WTC11 (cell line): ENCODE results near the gene SLC28A1. TPM values are rescaled to one million over a fixed set of nuclear protein-coding genes. Genes with fewer than 3 reads are reported as not detected.

Experiments
- ATAC-seq: fragments of 200-7000 bp; cut with Tn5 transposase; 2 replicates; pipeline ENCODE4 v1.10.0; 2021; ENCODE audit warnings: mild to moderate bottlenecking, moderate library complexity
- CTCF ChIA-PET: fragments of 300-600 bp; sonication (Branson Sonifier 250); formaldehyde crosslinking; loops from one replicate; lab custom pipeline; 2021; ENCODE audit warnings: antibody characterized with exemption; lab: Charles Lee
- POLR2A ChIA-PET: fragments of 350-600 bp; sonication (Branson Sonifier 250); formaldehyde crosslinking; loops from one replicate; lab custom pipeline; 2021; ENCODE audit warnings: antibody characterized with exemption; lab: Charles Lee
- DNase-seq: peaks from one replicate; pipeline ENCODE4 v3.0.0; 2021; ENCODE audit warnings: low spot score
- H3K27ac Mint-ChIP-seq: 2 replicates; pipeline ENCODE4 v1.8.0; 2021; ENCODE audit warnings: mixed read lengths
- H3K27me3 Mint-ChIP-seq: 2 replicates; pipeline ENCODE4 v1.8.0; 2021; ENCODE audit warnings: low read depth, mild to moderate bottlenecking, moderate library complexity, mixed read lengths
- H3K36me3 Mint-ChIP-seq: 2 replicates; pipeline ENCODE4 v1.8.0; 2021; ENCODE audit warnings: mixed read lengths
- H3K4me1 Mint-ChIP-seq: 2 replicates; pipeline ENCODE4 v1.8.0; 2022; ENCODE audit warnings: mixed read lengths
- H3K4me3 Mint-ChIP-seq: 2 replicates; pipeline ENCODE4 v1.8.0; 2021; ENCODE audit warnings: mild to moderate bottlenecking, moderate library complexity, mixed read lengths
- H3K9me3 Mint-ChIP-seq: 2 replicates; pipeline ENCODE4 v1.8.0; 2021; ENCODE audit warnings: mixed read lengths
- CTCF ChIP-seq: fragments of 200-600 bp; IDR thresholded peaks from 2 replicates; pipeline ENCODE4 v1.8.0; 2022; ENCODE audit warnings: antibody characterized with exemption
- E2F1 ChIP-seq: sonication (generic); formaldehyde crosslinking; IDR thresholded peaks from 2 replicates; pipeline ENCODE4 v1.8.0; 2022; ENCODE audit warnings: mild to moderate bottlenecking, missing genetic modification reagents
- E2F5 ChIP-seq: sonication (generic); formaldehyde crosslinking; IDR thresholded peaks from 2 replicates; pipeline ENCODE4 v1.8.1; 2022; ENCODE audit warnings: mild to moderate bottlenecking, moderate library complexity, missing genetic modification reagents
- GTF2I ChIP-seq: fragments of 250-450 bp; sonication (Bioruptor Pico); conservative IDR thresholded peaks from 2 replicates; pipeline ENCODE4 v1.4.0; 2021; ENCODE audit warnings: mild to moderate bottlenecking
- IRF2 ChIP-seq: sonication (generic); formaldehyde crosslinking; IDR thresholded peaks from 2 replicates; pipeline ENCODE4 v1.8.0; 2022; ENCODE audit warnings: low read depth, missing genetic modification reagents, borderline replicate concordance
- NFE2L1 ChIP-seq: sonication (generic); formaldehyde crosslinking; IDR thresholded peaks from 2 replicates; pipeline ENCODE4 v1.8.1; 2023; ENCODE audit warnings: missing genetic modification reagents
- OVOL2 ChIP-seq: fragments of 250-450 bp; sonication (Bioruptor Pico); IDR thresholded peaks from 2 replicates; pipeline ENCODE4 v1.9.0; 2021; ENCODE audit warnings: mild to moderate bottlenecking, borderline replicate concordance
- PREB ChIP-seq: sonication (generic); formaldehyde crosslinking; IDR thresholded peaks from 2 replicates; pipeline ENCODE4 v1.8.1; 2022; ENCODE audit warnings: mild to moderate bottlenecking, missing genetic modification reagents, moderate library complexity, borderline replicate concordance
- SMAD4 ChIP-seq: sonication (generic); formaldehyde crosslinking; IDR thresholded peaks from 2 replicates; pipeline ENCODE4 v1.8.0; 2022; ENCODE audit warnings: mild to moderate bottlenecking, missing genetic modification reagents
- TEAD1 ChIP-seq: sonication (generic); formaldehyde crosslinking; IDR thresholded peaks from 2 replicates; pipeline ENCODE4 v1.8.0; 2022; ENCODE audit warnings: mild to moderate bottlenecking, missing genetic modification reagents
- TEAD4 ChIP-seq: sonication (generic); formaldehyde crosslinking; IDR thresholded peaks from 2 replicates; pipeline ENCODE4 v1.8.0; 2022; ENCODE audit warnings: mild to moderate bottlenecking, missing genetic modification reagents
- USF1 ChIP-seq: sonication (generic); formaldehyde crosslinking; IDR thresholded peaks from 2 replicates; pipeline ENCODE4 v1.8.0; 2022; ENCODE audit warnings: mild to moderate bottlenecking, missing genetic modification reagents
- ZMAT4 ChIP-seq: fragments of 250-450 bp; sonication (Bioruptor Pico); IDR thresholded peaks from 2 replicates; pipeline ENCODE4 v1.9.0; 2021; ENCODE audit warnings: mild to moderate bottlenecking
- ZNF121 ChIP-seq: sonication (generic); formaldehyde crosslinking; IDR thresholded peaks from 2 replicates; pipeline ENCODE4 v1.8.0; 2023; ENCODE audit warnings: missing genetic modification reagents
- total RNA-seq: library from RNA; stranded (reverse); gene quantifications from 3 replicates; pipeline ENCODE4 v1.2.3, GENCODE V29; 2021
- TF ChIP-seq, protein P1 (sequence below): fragments of 250-450 bp; sonication (Bioruptor Pico); IDR thresholded peaks from 2 replicates; pipeline ENCODE4 v2.1.2; 2022; ENCODE audit warnings: mild to moderate bottlenecking, moderate library complexity
- TF ChIP-seq, protein P2 (sequence below): sonication (generic); formaldehyde crosslinking; IDR thresholded peaks from 2 replicates; pipeline ENCODE4 v1.8.1; 2023; ENCODE audit warnings: mild to moderate bottlenecking, missing genetic modification reagents
- TF ChIP-seq, protein P3 (sequence below): sonication (generic); formaldehyde crosslinking; IDR thresholded peaks from 2 replicates; pipeline ENCODE4 v1.8.0; 2022; ENCODE audit warnings: missing genetic modification reagents
- TF ChIP-seq, protein P4 (sequence below): sonication (generic); formaldehyde crosslinking; IDR thresholded peaks from 2 replicates; pipeline ENCODE4 v1.8.0; 2022; ENCODE audit warnings: mild to moderate bottlenecking, missing genetic modification reagents

Gene SLC28A1
- total RNA-seq, 1 experiment from 2014 or later: not detected

GRCh38 chr15:84836844-84837243 is 47.6 kb upstream of the SLC28A1 start:
- DNase-seq: no peak
- no peaks in the 10 kb centered on the region for H3K36me3 Mint-ChIP-seq
- CTCF ChIA-PET: interaction anchor here (1.9 kb wide), 1 partner anchor 42 kb away, joined by 4 read pairs; no protein-coding TSS in a partner anchor
- no peak overlapping the region for H3K27ac Mint-ChIP-seq
- H3K4me3 Mint-ChIP-seq: no peak overlapping the region
- no peak for TF ChIP-seq IRF2 (CRISPR knock-in tag)
- no peaks in the 10 kb centered on the region for H3K27me3 Mint-ChIP-seq
- no peak for ATAC-seq
- POLR2A ChIA-PET: no interaction called here
- H3K4me1 Mint-ChIP-seq: no peaks in the 10 kb centered on the region
- H3K9me3 Mint-ChIP-seq: no peaks in the 10 kb centered on the region

- POLR2A ChIA-PET: no interaction called here
- Mint-ChIP-seq H3K4me1 (no peaks in the 10 kb centered on the region), H3K4me3 (no peak overlapping the region), H3K36me3 (no peaks in the 10 kb centered on the region; the same call in 1 of the 2 replicates), H3K27me3 (no peaks in the 10 kb centered on the region), H3K9me3 (no peaks in the 10 kb centered on the region), H3K27ac (no peak overlapping the region)
- ATAC-seq (no peak), DNase-seq (no peak)
- CTCF ChIA-PET: interaction anchor here (0.7 to 2.1 kb wide), 3 partner anchors 11 to 88 kb away, joined by 3 to 7 read pairs (median 3); no protein-coding TSS in a partner anchor
- TF ChIP-seq, protein P1, sequence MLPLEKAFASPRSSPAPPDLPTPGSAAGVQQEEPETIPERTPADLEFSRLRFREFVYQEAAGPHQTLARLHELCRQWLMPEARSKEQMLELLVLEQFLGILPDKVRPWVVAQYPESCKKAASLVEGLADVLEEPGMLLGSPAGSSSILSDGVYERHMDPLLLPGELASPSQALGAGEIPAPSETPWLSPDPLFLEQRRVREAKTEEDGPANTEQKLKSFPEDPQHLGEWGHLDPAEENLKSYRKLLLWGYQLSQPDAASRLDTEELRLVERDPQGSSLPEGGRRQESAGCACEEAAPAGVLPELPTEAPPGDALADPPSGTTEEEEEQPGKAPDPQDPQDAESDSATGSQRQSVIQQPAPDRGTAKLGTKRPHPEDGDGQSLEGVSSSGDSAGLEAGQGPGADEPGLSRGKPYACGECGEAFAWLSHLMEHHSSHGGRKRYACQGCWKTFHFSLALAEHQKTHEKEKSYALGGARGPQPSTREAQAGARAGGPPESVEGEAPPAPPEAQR (CRISPR knock-in tag): no peak
- TF ChIP-seq TEAD4 (CRISPR knock-in tag) (no peak), E2F5 (CRISPR knock-in tag) (no peak), OVOL2 (no peak), ZNF121 (CRISPR knock-in tag) (no peak), NFE2L1 (no peak), PREB (CRISPR knock-in tag) (no peak), GTF2I (CRISPR knock-in tag) (no peak), ZMAT4 (CRISPR knock-in tag) (no peak), CTCF (no peak), SMAD4 (CRISPR knock-in tag) (no peak), TEAD1 (CRISPR knock-in tag) (no peak), USF1 (no peak), E2F1 (CRISPR knock-in tag) (no peak)
- TF ChIP-seq, protein P2, sequence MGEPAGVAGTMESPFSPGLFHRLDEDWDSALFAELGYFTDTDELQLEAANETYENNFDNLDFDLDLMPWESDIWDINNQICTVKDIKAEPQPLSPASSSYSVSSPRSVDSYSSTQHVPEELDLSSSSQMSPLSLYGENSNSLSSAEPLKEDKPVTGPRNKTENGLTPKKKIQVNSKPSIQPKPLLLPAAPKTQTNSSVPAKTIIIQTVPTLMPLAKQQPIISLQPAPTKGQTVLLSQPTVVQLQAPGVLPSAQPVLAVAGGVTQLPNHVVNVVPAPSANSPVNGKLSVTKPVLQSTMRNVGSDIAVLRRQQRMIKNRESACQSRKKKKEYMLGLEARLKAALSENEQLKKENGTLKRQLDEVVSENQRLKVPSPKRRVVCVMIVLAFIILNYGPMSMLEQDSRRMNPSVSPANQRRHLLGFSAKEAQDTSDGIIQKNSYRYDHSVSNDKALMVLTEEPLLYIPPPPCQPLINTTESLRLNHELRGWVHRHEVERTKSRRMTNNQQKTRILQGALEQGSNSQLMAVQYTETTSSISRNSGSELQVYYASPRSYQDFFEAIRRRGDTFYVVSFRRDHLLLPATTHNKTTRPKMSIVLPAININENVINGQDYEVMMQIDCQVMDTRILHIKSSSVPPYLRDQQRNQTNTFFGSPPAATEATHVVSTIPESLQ: no peak
- TF ChIP-seq, protein P3, sequence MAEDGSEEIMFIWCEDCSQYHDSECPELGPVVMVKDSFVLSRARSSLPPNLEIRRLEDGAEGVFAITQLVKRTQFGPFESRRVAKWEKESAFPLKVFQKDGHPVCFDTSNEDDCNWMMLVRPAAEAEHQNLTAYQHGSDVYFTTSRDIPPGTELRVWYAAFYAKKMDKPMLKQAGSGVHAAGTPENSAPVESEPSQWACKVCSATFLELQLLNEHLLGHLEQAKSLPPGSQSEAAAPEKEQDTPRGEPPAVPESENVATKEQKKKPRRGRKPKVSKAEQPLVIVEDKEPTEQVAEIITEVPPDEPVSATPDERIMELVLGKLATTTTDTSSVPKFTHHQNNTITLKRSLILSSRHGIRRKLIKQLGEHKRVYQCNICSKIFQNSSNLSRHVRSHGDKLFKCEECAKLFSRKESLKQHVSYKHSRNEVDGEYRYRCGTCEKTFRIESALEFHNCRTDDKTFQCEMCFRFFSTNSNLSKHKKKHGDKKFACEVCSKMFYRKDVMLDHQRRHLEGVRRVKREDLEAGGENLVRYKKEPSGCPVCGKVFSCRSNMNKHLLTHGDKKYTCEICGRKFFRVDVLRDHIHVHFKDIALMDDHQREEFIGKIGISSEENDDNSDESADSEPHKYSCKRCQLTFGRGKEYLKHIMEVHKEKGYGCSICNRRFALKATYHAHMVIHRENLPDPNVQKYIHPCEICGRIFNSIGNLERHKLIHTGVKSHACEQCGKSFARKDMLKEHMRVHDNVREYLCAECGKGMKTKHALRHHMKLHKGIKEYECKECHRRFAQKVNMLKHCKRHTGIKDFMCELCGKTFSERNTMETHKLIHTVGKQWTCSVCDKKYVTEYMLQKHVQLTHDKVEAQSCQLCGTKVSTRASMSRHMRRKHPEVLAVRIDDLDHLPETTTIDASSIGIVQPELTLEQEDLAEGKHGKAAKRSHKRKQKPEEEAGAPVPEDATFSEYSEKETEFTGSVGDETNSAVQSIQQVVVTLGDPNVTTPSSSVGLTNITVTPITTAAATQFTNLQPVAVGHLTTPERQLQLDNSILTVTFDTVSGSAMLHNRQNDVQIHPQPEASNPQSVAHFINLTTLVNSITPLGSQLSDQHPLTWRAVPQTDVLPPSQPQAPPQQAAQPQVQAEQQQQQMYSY: no peak
- TF ChIP-seq, protein P4, sequence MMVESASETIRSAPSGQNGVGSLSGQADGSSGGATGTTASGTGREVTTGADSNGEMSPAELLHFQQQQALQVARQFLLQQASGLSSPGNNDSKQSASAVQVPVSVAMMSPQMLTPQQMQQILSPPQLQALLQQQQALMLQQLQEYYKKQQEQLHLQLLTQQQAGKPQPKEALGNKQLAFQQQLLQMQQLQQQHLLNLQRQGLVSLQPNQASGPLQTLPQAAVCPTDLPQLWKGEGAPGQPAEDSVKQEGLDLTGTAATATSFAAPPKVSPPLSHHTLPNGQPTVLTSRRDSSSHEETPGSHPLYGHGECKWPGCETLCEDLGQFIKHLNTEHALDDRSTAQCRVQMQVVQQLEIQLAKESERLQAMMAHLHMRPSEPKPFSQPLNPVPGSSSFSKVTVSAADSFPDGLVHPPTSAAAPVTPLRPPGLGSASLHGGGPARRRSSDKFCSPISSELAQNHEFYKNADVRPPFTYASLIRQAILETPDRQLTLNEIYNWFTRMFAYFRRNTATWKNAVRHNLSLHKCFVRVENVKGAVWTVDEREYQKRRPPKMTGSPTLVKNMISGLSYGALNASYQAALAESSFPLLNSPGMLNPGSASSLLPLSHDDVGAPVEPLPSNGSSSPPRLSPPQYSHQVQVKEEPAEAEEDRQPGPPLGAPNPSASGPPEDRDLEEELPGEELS (CRISPR knock-in tag): no peak
Observed at GRCh38 chr15:84839714-84840113, 44.7 kb upstream of the SLC28A1 start.
